ENCODE data around the gene SP2. TPM values are rescaled to one million over a fixed set of nuclear protein-coding genes. Genes with fewer than 3 reads are reported as not detected.
A peak's percentile ranks its signal among the peaks of the same experiment; 100 is the strongest.

Gene SP2
- total and polyA plus RNA-seq, 2 of the 13 experiments (the other 11 are each of a cell fraction or from before 2014, with no cell fraction given): 1.4 to 4.8 TPM

- TF ChIP-seq HOXA9 (CRISPR knock-in tag; IDR thresholded peaks at IDR 0.05; ENCODE audit: borderline replicate concordance) (no peak), ZNF614 (CRISPR knock-in tag; IDR thresholded peaks at IDR 0.05; ENCODE audit: borderline replicate concordance) (peak; percentile 67; the same call in 1 of the 2 replicates), KIAA2018 (CRISPR knock-in tag; IDR thresholded peaks at IDR 0.05; ENCODE audit: borderline replicate concordance) (no peak), ZNF430 (CRISPR knock-in tag; IDR thresholded peaks at IDR 0.05) (peak; percentile 20; the same call in 1 of the 2 replicates), ZNF703 (CRISPR knock-in tag; IDR thresholded peaks at IDR 0.05; ENCODE audit: borderline replicate concordance) (no peak), NFRKB (IDR thresholded peaks at IDR 0.05) (no peak), ZNF7 (CRISPR knock-in tag; IDR thresholded peaks at IDR 0.05) (no peak), ZNF564 (CRISPR knock-in tag; IDR thresholded peaks at IDR 0.05) (no peak; the same call in 1 of the 2 replicates), HCFC1 (IDR thresholded peaks at IDR 0.05; ENCODE audit: low read depth, low read length) (no peak), MYPOP (CRISPR knock-in tag; IDR thresholded peaks at IDR 0.05) (peak; percentile 88; the same call in 1 of the 2 replicates), ZFP36L1 (CRISPR knock-in tag; IDR thresholded peaks at IDR 0.05) (no peak), MBD4 (IDR thresholded peaks at IDR 0.05; ENCODE audit: borderline replicate concordance, low read length) (no peak), ZNF782 (CRISPR knock-in tag; IDR thresholded peaks at IDR 0.05; ENCODE audit: borderline replicate concordance) (no peak), HDAC1 (CRISPR knock-in tag; IDR thresholded peaks at IDR 0.05) (peak; percentile 82), RAD21 (CRISPR knock-in tag; IDR thresholded peaks at IDR 0.05) (peak; percentile 76), ZBTB37 (CRISPR knock-in tag; IDR thresholded peaks at IDR 0.05) (no peak), MTF2 (CRISPR knock-in tag; IDR thresholded peaks at IDR 0.05; ENCODE audit: borderline replicate concordance) (peak; percentile 98)
Observed at GRCh38 chr17:47850692-47851573, 45.1 kb upstream of the SP2 start, which contains the start of gene SP6 (continued).

All from HepG2 (cell line).